22Rv1 (cell line): Measurements from ENCODE around the gene IFNLR1.

Experiments used
- H3K27ac ChIP-seq: fragments of 450-650 bp; 2 replicates; pipeline ENCODE4 v1.5.1; 2017
- CTCF ChIP-seq: fragments of 450-650 bp; IDR thresholded peaks from 2 replicates; pipeline ENCODE4 v1.5.1; 2017; ENCODE audit warnings: mild to moderate bottlenecking
- ZFX ChIP-seq: fragments of 450-650 bp; IDR thresholded peaks from 2 replicates; pipeline ENCODE4 v1.6.1; 2017; ENCODE audit warnings: antibody characterized with exemption, borderline replicate concordance

IFNLR1 gene

GRCh38 chr1:24186993-24187790 is at the start of gene IFNLR1:
Gene IFNLR1 (minus strand): TSS chr1:24187289. CDS start chr1:24187248, 41 bp downstream.
- no peak for TF ChIP-seq CTCF
- no peak for TF ChIP-seq ZFX
- H3K27ac ChIP-seq = peak within 1 kb of the TSS; percentile 71

- H3K27ac ChIP-seq = no peak overlapping the region
- TF ChIP-seq ZFX = no peak
- TF ChIP-seq CTCF = no peak
Observed at GRCh38 chr1:24235921-24236788, 49.1 kb upstream of the IFNLR1 start.

DNA sequence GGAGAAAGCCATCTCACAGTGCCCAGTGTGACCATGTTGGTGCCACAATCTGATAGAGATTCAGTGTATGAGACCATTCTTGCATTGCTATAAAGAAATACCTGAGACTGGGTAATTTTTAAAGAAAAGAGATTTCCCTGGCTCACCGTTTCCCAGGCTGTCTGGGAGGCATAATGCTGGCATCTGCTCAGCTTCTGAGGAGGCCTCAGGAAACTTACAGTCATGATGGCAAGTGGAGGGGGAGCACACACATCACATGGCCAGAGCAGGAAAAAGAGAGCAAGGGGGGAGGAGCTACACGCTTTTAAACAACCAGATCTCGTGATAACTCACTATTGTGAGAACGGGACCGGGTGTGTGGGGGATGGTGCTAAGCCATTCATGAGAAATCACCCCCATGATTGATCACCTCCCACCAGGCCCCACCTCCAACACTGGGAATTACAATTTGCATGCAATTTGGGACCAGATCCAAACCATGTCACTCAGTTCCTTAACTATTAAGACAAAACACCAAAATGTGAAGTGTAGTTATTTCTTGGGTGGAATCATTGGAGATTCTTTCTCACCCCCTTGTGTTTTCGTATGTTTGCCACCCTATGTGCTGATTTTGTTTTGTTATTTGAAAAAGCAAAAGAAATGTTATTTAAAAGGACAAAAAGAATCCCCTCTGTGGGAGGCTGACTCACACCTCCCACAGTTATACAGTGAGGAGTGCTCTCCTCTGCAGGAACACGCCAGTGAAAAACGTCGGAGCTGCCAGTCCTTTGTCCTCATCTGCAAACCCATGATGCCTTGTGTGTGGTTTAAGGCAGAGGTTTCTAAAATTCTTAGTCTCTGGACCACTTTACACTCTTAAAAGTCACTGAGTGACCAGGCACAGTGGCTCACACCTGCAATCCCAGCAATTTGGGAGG is 46.9 kb upstream of the IFNLR1 start:
- no peak for TF ChIP-seq CTCF
- no peak for TF ChIP-seq ZFX

GRCh38 chr1:24231701-24232100 is 44.6 kb upstream of the IFNLR1 start:
- TF ChIP-seq ZFX = no peak
- H3K27ac ChIP-seq = no peak overlapping the region

More for the DNA sequence above, 46.9 kb upstream of the IFNLR1 start:
- no peak overlapping the region for H3K27ac ChIP-seq

GRCh38 chr1:24228311-24228710 is 41.2 kb upstream of the IFNLR1 start:
- H3K27ac ChIP-seq = no peak overlapping the region
- TF ChIP-seq ZFX (no peak), CTCF (no peak)

- no peak overlapping the region for H3K27ac ChIP-seq
- TF ChIP-seq CTCF (no peak), ZFX (no peak)
Observed at GRCh38 chr1:24226749-24227148, 39.7 kb upstream of the IFNLR1 start.

- H3K27ac ChIP-seq = no peak overlapping the region
- no peak for TF ChIP-seq ZFX
- no peak for TF ChIP-seq CTCF
Observed at GRCh38 chr1:24224761-24225160, 37.7 kb upstream of the IFNLR1 start.
